Islet of Langerhans (tissue), 1 donor: ENCODE results near the gene GNG7.
"Not testable (repeated sequence)": the region's sequence is repeated elsewhere in the genome, so short reads cannot be mapped to it uniquely, and the experiment has no call there.

Source experiments
- FAIRE-seq: peaks from one replicate; lab custom pipeline; 2011; peaks lifted over from hg19 to GRCh38; lab: Jason Lieb, UNC

The GNG7 gene

GRCh38 chr19:2533686-2534422, 168.6 kb downstream of the GNG7 start:
- no peak for FAIRE-seq

- FAIRE-seq, result no peak
These were observed 169.4 kb downstream of the GNG7 start for GRCh38 chr19:2533072-2533425.

DNA sequence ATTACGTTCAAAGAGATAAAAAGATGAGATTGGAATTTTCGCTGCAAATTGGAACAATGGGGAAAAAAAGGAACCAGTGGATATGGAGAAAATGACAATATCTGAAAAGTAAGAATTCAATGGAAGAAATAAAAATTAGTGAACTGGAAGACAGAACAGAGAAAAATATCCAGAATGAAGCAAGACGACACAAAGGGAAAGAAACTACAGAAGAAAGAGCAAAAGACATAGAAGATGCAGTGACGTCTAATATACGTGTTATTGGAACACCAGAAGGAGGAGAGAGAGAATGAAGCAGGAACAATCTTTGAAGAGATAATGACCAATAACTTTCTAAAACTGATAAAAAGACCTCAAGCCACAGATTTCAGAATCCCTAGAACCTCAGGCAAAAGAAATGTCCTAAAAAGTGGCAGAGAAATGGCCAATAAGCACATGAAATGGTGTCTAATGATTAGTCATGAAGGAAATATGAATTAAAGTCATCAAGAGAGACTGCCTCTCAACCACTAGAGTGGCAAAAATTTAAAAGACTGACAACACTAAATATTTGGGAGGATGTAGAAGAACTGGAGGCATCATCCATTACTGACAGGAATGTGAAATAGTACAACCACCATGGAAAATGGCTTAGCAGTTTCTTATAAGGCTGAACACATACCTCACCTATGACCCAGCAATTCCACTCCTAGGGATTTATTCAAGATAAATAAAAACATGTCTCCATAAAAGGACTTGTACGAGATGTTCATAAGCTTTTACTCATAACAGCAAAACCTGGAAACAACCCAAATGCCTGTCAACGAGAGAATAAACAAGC, 170.0 kb downstream of the GNG7 start:
- no peak for FAIRE-seq

DNA sequence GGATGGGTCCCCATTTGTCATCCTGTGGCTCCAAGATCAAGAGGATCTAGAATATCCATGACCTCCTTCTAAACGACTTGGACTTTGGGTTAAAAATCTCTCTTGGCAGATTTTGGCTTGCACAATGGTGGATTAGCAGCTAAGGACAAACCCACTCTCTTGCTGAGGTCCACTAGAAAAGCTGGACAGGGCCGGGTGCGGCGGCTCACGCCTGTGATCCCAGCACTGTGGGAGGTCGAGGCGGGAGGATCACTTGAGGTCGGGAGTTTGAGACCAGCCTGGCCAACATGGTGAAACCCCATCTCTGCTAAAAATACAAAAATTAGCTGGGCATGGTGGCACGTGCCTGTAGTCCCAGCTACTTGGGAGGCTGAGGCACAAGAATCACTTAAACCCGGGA, 172.6 kb downstream of the GNG7 start:
- FAIRE-seq, result not testable (repeated sequence)

GRCh38 chr19:2529473-2529918, 173.0 kb downstream of the GNG7 start:
- FAIRE-seq, result no peak

DNA sequence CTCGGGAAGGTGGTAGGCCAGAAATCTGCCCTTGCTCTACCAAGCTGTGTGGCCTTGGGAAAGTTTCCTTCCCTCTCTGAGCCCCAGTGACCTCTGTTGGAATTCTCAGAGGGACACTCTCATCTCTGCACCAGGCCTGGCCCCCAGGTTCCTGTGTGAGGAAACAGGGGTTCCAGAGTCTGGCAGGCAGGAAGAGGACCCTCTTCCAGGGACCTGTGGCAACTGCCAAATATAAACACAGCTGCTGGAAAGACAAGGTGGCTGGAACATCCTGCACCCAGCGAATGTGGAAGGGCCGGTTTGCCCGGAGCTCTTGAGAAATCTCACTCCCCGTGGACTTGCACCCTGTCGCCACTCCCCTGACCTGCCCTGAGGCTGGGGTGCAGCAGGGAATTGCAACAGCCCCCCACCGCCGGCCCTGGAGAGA, 173.8 kb downstream of the GNG7 start:
- no peak for FAIRE-seq

DNA sequence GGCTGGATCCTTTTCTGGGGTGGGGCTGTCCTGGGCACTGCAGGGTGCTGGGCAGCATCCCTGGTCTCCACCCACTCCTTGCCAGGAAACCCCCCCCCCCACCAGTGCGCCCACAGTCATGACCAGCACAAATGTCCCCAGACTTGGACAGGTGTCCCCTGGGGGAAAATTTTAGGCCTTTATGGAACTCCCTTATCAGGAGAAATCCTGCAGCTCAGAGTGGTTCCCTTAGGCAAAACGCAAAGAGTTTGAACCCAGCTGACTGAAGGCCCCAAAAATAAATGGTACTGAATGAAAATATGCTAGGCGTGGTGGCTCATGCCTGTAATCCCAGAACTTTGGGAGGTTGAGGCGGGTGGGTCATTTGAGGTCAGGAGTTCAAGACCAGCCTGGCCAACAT, 174.8 kb downstream of the GNG7 start:
- no peak for FAIRE-seq

GRCh38 chr19:2527171-2527570, 175.3 kb downstream of the GNG7 start:
- no peak for FAIRE-seq

DNA sequence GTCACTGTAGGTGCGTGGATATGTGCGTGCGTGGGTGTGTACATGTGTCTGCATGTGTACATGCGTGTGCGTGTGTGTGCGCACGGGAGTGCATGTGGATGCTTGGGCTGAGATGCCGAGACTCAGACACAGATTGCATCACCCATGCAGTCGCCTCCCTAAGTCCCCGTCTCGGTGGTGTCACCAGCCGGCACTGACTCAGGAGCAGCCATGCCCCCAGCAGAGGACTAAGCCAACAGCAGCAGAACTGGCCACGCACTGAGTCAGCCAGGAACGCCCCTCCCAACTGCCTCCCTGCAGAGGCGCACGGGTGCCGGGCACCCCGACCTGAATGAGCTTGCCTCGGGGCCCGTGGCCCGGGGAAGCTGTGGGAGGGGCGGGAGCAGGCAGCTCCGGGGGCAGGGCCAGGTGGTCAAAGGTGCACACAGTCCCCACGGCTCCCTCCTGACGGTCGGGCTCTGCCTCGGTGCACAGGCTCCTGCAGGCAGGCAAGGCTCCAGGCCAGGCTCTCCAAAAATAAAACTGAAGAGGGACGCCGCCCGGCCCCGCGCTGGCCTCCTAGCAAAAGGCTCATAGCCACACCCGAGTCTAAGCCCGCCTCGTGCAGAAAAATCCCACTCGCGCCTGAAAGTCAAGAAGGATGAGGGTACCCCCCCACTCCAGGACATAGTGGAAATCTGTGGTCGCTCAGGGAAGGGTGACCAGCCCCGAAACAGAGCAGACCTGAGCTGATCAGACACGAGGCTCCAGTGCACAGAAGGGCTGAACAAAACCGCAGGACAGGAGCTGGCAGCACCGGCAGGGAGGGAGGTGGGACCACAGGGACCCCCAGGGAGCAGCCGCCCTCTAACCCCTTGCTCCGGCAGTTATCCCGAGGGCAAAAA, 177.4 kb downstream of the GNG7 start:
- FAIRE-seq, result no peak

- no peak for FAIRE-seq
These were observed 178.1 kb downstream of the GNG7 start for GRCh38 chr19:2524361-2524839.

DNA sequence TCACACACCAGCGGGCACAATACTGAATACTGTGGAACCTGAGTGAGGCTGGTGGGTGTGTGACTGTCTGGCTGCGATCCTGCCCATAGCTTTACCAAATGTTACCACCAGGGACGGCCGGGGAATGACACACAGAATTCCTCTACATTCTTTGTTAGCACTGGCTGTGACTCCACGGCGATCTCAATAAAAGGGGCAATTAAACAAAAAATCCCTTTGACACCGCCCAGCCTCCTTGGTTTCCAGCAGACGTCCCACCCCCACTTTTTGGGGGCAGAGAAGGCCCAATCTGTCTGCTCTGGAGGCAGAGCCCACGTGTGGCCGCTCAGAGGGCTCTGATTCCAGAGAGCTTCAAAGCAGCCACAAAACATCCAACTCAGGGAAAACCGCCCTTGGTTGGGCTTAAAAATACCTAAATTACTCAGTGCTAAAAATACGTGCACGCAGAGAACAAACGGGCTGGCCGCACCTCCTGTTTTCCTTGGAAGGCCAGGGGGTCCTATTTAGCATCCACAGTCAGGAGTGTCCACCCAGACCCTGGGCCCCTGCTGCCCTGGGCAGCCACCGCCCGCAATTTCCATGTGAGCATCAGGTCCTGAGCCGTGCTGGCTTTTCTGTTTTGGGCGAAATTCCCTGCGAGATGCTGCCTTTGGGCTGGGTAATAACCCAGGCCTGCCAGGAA, 178.7 kb downstream of the GNG7 start:
- no peak for FAIRE-seq

DNA sequence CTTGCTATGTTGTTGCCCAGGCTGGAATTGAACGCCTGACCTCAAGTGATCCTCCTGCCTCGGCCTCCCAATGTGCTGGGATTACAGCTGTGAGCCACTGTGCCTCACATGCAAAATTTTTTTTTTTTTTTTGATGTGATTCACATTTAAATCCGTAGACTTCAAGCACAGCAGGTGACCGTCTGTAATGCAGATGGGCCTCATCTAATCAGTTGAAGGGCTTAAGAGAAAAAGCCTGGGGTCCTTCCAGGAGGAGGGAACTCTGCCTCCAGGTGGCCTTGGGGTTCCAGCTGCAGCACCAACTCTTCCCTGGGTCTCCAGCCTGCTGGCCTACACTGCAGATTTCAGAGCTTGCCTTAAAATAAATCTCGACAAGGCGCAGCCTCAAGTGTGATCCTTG, 183.0 kb downstream of the GNG7 start:
- FAIRE-seq, result no peak

DNA sequence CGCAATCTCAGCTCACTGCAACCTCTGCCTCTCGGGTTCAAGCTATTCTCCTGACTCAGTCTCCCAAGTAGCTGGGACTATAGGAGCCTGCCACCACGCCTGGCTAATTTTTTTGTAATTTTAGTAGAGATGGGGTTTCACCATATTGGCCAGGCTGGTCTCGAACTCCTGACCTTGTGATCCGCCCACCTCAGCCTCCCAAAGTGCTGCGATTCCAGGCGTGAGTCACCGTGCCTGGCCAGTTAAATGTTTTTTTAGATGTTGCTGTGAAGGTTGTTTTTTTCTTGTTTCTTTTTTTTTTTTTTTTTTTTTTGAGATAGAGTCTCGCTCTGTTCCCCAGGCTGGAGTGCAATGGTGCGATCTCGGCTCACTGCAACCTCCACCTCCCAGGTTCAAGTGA, 183.6 kb downstream of the GNG7 start:
- not testable (repeated sequence) for FAIRE-seq

DNA sequence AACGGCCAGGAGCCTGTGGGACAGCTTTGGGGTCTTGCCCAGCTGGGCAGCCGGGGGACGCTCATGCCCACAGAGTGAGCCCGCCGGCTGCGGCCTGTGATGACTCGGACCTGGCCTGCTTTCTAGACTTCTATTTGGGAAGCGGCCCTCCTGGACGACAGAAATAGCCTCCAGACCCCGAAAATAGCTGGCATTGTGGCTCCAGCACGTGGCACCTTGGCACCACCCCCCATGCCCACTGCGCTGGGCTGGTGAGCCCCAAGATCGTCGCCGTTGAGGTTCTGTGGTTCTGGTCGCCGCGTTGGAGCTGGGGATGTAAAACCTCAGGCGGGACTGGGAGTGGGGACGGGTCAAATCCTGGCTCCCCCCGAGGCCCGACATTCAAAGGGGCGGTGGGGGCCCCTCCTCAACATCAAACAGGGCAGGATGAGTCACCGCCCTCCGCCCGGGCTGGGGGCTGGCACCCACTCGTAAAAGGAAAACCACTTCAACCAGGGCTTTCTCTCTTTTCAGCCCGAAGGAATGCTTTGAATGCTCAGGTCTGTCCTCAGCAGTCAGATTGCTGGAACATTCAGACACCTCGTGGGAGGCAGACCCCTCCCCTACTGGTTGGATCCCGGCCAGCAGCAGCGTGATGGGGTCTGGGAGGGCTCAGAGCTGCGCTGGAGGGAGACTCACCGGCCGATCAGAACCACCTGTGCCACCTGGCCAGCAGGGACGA, 184.5 kb downstream of the GNG7 start:
- FAIRE-seq, result no peak

- FAIRE-seq, result no peak
These were observed 185.8 kb downstream of the GNG7 start for GRCh38 chr19:2516727-2517126.

GRCh38 chr19:2514981-2515518, 187.4 kb downstream of the GNG7 start:
- FAIRE-seq, result no peak

DNA sequence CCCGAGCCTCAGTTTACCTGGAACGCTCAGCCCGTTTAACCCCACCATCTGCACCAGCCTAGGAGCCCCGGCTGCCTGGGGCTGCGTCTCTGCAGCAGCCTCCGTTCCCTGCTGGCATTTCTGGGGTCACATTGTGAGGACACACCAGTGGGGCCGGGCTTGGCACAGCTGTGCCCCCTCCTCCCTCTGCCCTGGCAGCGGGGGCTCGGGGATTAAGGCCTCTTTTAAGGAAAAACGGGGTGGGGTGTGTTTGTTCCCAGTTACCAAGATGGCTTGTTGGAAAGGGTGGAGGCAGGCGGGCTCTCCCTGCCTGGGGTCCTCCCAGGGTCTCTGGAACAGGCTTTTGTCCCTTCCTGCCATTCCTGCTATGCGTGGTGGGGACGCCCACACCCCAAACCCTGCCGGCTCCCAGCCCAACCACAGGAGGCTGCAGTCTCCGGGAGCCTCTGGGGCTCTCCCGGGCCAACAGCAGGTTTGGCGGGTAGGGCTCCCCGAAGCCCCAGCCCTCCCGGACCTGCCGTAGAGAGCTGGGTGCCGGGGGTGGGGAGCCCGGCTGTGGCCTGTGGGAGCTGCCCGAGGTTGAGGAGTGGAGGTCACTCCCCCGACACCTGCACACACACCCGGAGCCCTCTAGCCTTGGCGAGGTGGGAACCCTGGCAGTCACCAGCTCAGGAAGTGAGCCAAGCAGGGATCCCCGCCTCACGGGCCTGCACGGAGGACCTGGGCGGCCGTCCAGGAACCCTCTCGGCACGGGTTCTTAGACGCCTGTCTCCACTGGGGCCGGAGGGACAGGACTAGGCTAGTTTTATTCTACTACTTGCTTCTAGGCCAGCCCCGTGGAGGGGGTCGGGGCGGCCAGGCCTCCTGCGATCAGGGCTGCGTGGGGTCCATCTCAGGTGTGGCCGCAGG, 189.7 kb downstream of the GNG7 start:
- FAIRE-seq, result no peak

- FAIRE-seq, result no peak
These were observed 190.5 kb downstream of the GNG7 start for GRCh38 chr19:2511991-2512390.

- FAIRE-seq, result no peak
These were observed 190.9 kb downstream of the GNG7 start for GRCh38 chr19:2511570-2511969.

DNA sequence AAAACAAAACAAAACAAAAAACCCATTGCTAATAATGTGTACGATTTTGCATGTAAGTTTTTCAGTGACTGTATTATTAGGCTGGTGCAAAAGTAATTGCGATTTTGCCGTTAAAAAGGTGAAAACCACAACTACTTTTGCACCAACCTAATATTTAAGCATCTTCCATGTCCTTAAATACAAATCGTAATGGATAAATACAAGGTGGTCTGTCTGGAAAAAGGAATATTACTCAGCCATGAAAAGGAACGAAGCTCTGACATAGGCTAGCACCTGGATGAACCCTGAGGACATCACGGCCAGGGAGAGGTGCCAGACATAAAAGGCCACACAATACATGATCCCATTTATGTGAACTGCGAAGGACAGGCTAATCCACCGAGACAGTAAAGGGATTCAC, 193.4 kb downstream of the GNG7 start:
- FAIRE-seq, result no peak
